ENCODE results near the gene SERINC5.
"Not testable (repeated sequence)": the region's sequence is repeated elsewhere in the genome, so short reads cannot be mapped to it uniquely, and the experiment has no call there.

Gene SERINC5

GRCh38 chr5:80124121-80124918 is 131.5 kb downstream of the SERINC5 start:
- no peak overlapping the region for H3K4me3 ChIP-seq (ENCODE audit: low read depth, low read length)
- DNase-seq (ENCODE audit: low read depth): no peak

GRCh38 chr5:80122579-80122978 is 133.3 kb downstream of the SERINC5 start:
- DNase-seq (ENCODE audit: low read depth): no peak
- no peak overlapping the region for H3K4me3 ChIP-seq (ENCODE audit: low read depth, low read length)

GRCh38 chr5:80119372-80119771 is 136.5 kb downstream of the SERINC5 start:
- no peak for DNase-seq (ENCODE audit: low read depth)

GRCh38 chr5:80117446-80117845 is 138.4 kb downstream of the SERINC5 start:
- H3K4me3 ChIP-seq (ENCODE audit: low read depth, low read length): no peak overlapping the region
- DNase-seq (ENCODE audit: low read depth): no peak

More at GRCh38 chr5:80119372-80119771, 136.5 kb downstream of the SERINC5 start:
- H3K4me3 ChIP-seq (ENCODE audit: low read depth, low read length): no peak overlapping the region

- no peak overlapping the region for H3K4me3 ChIP-seq (ENCODE audit: low read depth, low read length)
- DNase-seq (ENCODE audit: low read depth): no peak
These were observed 139.4 kb downstream of the SERINC5 start for GRCh38 chr5:80116465-80116864.

- DNase-seq (ENCODE audit: low read depth): no peak
- no peak overlapping the region for H3K4me3 ChIP-seq (ENCODE audit: low read depth, low read length)
These were observed 139.8 kb downstream of the SERINC5 start for GRCh38 chr5:80116000-80116399.

- no peak for DNase-seq (ENCODE audit: low read depth)
- no peak overlapping the region for H3K4me3 ChIP-seq (ENCODE audit: low read depth, low read length)
These were observed 141.0 kb downstream of the SERINC5 start for GRCh38 chr5:80114860-80115259.

GRCh38 chr5:80111376-80111990 is 144.4 kb downstream of the SERINC5 start:
- H3K4me3 ChIP-seq (ENCODE audit: low read depth, low read length); DNase-seq (ENCODE audit: low read depth): not testable (repeated sequence)

GRCh38 chr5:80109646-80110478 is 146.0 kb downstream of the SERINC5 start:
- no peak overlapping the region for H3K4me3 ChIP-seq (ENCODE audit: low read depth, low read length)
- DNase-seq (ENCODE audit: low read depth): no peak

GRCh38 chr5:80106916-80107315 is 148.9 kb downstream of the SERINC5 start:
- DNase-seq (ENCODE audit: low read depth): no peak
- H3K4me3 ChIP-seq (ENCODE audit: low read depth, low read length): no peak overlapping the region

GRCh38 chr5:80105698-80106439 is 150.0 kb downstream of the SERINC5 start:
- no peak for DNase-seq (ENCODE audit: low read depth)
- no peak overlapping the region for H3K4me3 ChIP-seq (ENCODE audit: low read depth, low read length)

- no peak for DNase-seq (ENCODE audit: low read depth)
- no peak overlapping the region for H3K4me3 ChIP-seq (ENCODE audit: low read depth, low read length)
These were observed 152.5 kb downstream of the SERINC5 start for GRCh38 chr5:80103371-80103770.

GRCh38 chr5:80101993-80102392 is 153.9 kb downstream of the SERINC5 start:
- DNase-seq (ENCODE audit: low read depth): no peak

GRCh38 chr5:80097451-80097850 is 158.4 kb downstream of the SERINC5 start:
- DNase-seq (ENCODE audit: low read depth): no peak

More at GRCh38 chr5:80101993-80102392, 153.9 kb downstream of the SERINC5 start:
- no peak overlapping the region for H3K4me3 ChIP-seq (ENCODE audit: low read depth, low read length)

GRCh38 chr5:80094236-80094738 is 161.6 kb downstream of the SERINC5 start:
- DNase-seq (ENCODE audit: low read depth): no peak
- no peak overlapping the region for H3K4me3 ChIP-seq (ENCODE audit: low read depth, low read length)

More at GRCh38 chr5:80097451-80097850, 158.4 kb downstream of the SERINC5 start:
- H3K4me3 ChIP-seq (ENCODE audit: low read depth, low read length): no peak overlapping the region

- no peak overlapping the region for H3K4me3 ChIP-seq (ENCODE audit: low read depth, low read length)
- DNase-seq (ENCODE audit: low read depth): no peak
These were observed 162.1 kb downstream of the SERINC5 start for GRCh38 chr5:80093796-80094195.

- DNase-seq (ENCODE audit: low read depth): no peak
- no peak overlapping the region for H3K4me3 ChIP-seq (ENCODE audit: low read depth, low read length)
These were observed 163.3 kb downstream of the SERINC5 start for GRCh38 chr5:80092486-80093107.

GRCh38 chr5:80091792-80092192 is 164.1 kb downstream of the SERINC5 start:
- H3K4me3 ChIP-seq (ENCODE audit: low read depth, low read length); DNase-seq (ENCODE audit: low read depth): not testable (repeated sequence)

- H3K4me3 ChIP-seq (ENCODE audit: low read depth, low read length): no peak overlapping the region
- DNase-seq (ENCODE audit: low read depth): no peak
These were observed 165.0 kb downstream of the SERINC5 start for GRCh38 chr5:80090884-80091166.

Measured in skeletal muscle cell (primary cell).